Osteocyte (in vitro differentiated cells): ENCODE data around the gene GNA12. TPM values are rescaled to one million over a fixed set of nuclear protein-coding genes. Genes with fewer than 3 reads are reported as not detected.

Experiments
- DNase-seq: peaks from one replicate; pipeline ENCODE4 v3.0.0; 2021; ENCODE audit warnings: mixed read lengths; ENCODE audit not compliant: unreplicated experiment; ENCODE audit errors: extremely low spot score
- H3K27ac Mint-ChIP-seq: one replicate; pipeline ENCODE4 v1.8.0; 2021; ENCODE audit warnings: mild to moderate bottlenecking, mixed read lengths; ENCODE audit not compliant: unreplicated experiment
- H3K27me3 Mint-ChIP-seq: one replicate; pipeline ENCODE4 v1.8.0; 2021; ENCODE audit warnings: mixed read lengths; ENCODE audit not compliant: unreplicated experiment
- H3K36me3 Mint-ChIP-seq: one replicate; pipeline ENCODE4 v1.8.0; 2021; ENCODE audit warnings: mixed read lengths; ENCODE audit not compliant: unreplicated experiment
- H3K4me1 Mint-ChIP-seq: one replicate; pipeline ENCODE4 v1.8.0; 2021; ENCODE audit warnings: mixed read lengths; ENCODE audit not compliant: unreplicated experiment
- H3K4me3 Mint-ChIP-seq: one replicate; pipeline ENCODE4 v1.8.0; 2021; ENCODE audit warnings: mild to moderate bottlenecking, moderate library complexity, mixed read lengths; ENCODE audit not compliant: unreplicated experiment
- H3K9me3 Mint-ChIP-seq: one replicate; pipeline ENCODE4 v1.8.0; 2021; ENCODE audit warnings: mixed read lengths; ENCODE audit not compliant: unreplicated experiment
- total RNA-seq: library from RNA; stranded (reverse); gene quantifications from 2 replicates; pipeline ENCODE4 v1.2.1, GENCODE V29; 2021
- TF ChIP-seq, protein P1 (sequence below): fragments of 200-600 bp; sonication (generic); IDR thresholded peaks from 2 replicates; pipeline ENCODE4 v1.5.0; 2021; ENCODE audit warnings: antibody characterized with exemption, mild to moderate bottlenecking, moderate library complexity

GNA12 gene
- total RNA-seq, 1 donor from 2014 or later = 69.5 TPM

DNA sequence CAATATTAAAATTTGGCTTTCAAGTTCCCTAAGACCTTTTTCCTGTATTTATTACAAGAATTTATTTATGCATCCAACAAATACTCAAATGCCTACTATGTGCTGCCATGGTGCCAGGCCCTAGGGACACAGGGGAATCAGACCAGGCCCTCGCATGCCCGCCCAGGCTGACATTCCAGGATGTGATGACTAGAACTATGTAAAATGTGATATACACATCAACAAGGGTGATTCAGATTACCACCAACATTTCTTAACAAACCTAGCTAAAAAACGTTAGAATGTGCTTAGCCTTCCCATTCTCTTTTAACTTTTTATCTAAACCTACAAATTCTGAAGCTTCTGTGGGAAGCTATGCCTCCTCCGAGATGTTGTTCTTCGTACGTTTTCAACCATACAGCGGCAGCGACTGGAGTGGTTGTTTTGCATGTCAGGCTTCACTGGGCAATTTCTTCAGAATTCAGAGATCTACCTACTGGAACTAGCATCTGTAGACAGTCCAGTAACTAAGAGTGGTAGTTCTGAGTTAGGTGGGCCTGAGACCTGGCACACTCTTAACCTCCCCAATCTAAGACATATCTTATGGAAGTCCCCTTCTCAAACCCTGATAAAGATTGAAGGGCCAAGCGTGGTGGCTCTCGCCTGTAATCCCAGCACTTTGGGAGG is 22.1 kb downstream of the GNA12 start:
- no peaks in the 10 kb centered on the region for H3K9me3 Mint-ChIP-seq
- peaks cover 9% of the 10 kb centered on the region for H3K36me3 Mint-ChIP-seq
- DNase-seq = no peak
- no peak overlapping the region for H3K4me3 Mint-ChIP-seq
- H3K4me1 Mint-ChIP-seq = peaks cover 89% of the 10 kb centered on the region
- no peaks in the 10 kb centered on the region for H3K27me3 Mint-ChIP-seq
- H3K27ac Mint-ChIP-seq = peak overlapping the region; percentile 90
- TF ChIP-seq, protein P1, sequence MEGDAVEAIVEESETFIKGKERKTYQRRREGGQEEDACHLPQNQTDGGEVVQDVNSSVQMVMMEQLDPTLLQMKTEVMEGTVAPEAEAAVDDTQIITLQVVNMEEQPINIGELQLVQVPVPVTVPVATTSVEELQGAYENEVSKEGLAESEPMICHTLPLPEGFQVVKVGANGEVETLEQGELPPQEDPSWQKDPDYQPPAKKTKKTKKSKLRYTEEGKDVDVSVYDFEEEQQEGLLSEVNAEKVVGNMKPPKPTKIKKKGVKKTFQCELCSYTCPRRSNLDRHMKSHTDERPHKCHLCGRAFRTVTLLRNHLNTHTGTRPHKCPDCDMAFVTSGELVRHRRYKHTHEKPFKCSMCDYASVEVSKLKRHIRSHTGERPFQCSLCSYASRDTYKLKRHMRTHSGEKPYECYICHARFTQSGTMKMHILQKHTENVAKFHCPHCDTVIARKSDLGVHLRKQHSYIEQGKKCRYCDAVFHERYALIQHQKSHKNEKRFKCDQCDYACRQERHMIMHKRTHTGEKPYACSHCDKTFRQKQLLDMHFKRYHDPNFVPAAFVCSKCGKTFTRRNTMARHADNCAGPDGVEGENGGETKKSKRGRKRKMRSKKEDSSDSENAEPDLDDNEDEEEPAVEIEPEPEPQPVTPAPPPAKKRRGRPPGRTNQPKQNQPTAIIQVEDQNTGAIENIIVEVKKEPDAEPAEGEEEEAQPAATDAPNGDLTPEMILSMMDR = no peak

DNA sequence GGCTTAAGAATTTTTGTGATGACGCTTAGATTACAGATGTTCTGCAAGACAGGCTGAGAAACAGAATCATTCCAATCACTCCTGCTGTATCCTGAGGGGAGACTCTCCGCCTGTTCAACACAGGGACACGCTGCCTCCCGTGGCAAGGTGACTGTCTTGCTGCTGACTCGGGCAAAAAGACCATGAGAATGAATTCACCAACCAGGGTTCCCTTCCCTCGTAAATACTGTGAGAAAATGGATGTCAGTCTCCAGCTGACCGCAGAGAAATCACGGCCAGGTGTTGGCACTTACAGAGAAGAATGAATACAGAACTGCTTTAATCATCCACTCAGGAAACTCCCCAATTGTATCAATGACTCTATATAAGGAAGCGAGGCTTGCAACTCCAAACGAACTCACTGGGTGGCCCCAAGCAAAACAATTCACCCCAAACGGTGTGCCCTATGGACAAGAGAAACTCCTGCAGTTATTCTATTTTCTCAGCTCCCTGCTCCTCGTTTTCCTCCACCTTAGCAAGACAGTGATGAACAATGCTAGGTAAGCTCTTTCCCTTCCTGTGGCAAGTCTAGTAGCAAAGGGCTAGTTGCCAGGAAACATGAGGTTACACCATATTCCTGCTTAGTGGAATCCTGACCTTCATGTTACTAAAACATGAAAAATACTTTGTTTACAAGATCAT is 22.8 kb downstream of the GNA12 start:
- peaks cover 4% of the 10 kb centered on the region for H3K36me3 Mint-ChIP-seq
- peaks cover 87% of the 10 kb centered on the region for H3K4me1 Mint-ChIP-seq
- peak overlapping the region; percentile 90 for H3K27ac Mint-ChIP-seq
- TF ChIP-seq, protein P1 = no peak
- H3K4me3 Mint-ChIP-seq = no peak overlapping the region
- no peaks in the 10 kb centered on the region for H3K9me3 Mint-ChIP-seq
- DNase-seq = no peak
- no peaks in the 10 kb centered on the region for H3K27me3 Mint-ChIP-seq

DNA sequence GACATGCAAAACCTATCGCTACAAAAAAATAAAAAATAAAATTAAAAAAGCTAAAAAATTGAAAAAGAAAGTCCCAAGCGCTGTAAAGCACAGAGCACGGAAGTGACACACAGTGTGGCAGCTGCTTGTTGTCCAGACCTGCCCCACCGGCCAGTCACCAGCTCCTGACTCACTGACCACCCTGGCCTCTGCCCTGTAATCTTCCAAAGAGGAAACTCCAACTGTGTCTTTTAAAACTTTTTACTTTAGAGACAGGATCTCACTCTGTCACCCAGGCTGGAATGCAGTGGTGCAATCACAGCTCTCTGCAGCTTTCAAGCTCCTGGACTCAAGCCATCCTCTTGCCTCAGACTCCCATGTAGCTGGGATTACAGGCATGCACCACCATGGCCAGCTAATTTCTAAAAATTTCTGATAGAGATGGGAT is 23.6 kb downstream of the GNA12 start:
- no peak for DNase-seq
- H3K9me3 Mint-ChIP-seq = no peaks in the 10 kb centered on the region
- TF ChIP-seq, protein P1 = no peak
- peak overlapping the region; percentile 32 for H3K4me3 Mint-ChIP-seq
- H3K27me3 Mint-ChIP-seq = no peaks in the 10 kb centered on the region
- H3K4me1 Mint-ChIP-seq = peaks cover 93% of the 10 kb centered on the region
- H3K36me3 Mint-ChIP-seq = peaks cover 4% of the 10 kb centered on the region
- peak overlapping the region; percentile 90 for H3K27ac Mint-ChIP-seq

DNA sequence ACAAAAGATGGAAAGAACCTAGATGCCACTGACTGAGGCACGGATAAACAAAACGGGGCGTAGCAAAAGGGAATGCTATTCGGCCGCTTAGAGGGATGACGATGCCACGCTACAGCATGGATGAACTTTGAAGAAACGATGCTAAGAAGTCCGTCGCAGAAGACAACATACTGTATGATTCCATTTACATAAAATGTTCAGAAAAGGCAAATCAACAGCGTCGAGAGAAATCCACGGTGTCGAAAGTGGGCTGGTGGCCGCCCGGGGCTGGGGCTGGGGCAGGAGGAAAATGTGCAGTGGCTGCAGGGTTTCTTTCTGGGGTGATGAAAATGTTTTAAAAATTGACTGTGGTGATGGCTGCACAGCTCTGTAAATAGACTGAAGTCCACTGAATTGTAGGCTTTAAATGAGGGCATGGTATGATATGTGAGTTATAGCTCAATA is 24.1 kb downstream of the GNA12 start:
- Mint-ChIP-seq H3K4me3 (no peak overlapping the region), H3K4me1 (peaks cover 93% of the 10 kb centered on the region), H3K27me3 (no peaks in the 10 kb centered on the region), H3K27ac (peak overlapping the region; percentile 90), H3K36me3 (no peaks in the 10 kb centered on the region), H3K9me3 (no peaks in the 10 kb centered on the region)
- TF ChIP-seq, protein P1 = no peak
- no peak for DNase-seq
